Uterus (tissue), 2 donors: Measurements from ENCODE around the gene PPP4R4.

ENCODE experiments used
- CTCF ChIP-seq, 4 experiments: fragments of 200-600 bp in 2 of 4; fragments of 450-650 bp in 2 of 4; sonication (generic) in 2 of 4; IDR thresholded peaks; one replicate each; pipeline ENCODE4 v1.5.1; 2016 to 2019; ENCODE audit warnings: antibody characterized with exemption in 4 of 4, mild to moderate bottlenecking in 2 of 4, moderate library complexity in 1 of 4
- POLR2A ChIP-seq, 2 donors: fragments of 450-650 bp; IDR thresholded peaks; one replicate each; pipeline ENCODE4 v1.6.1; 2016; ENCODE audit warnings: antibody characterized with exemption in 2 of 2, mild to moderate bottlenecking in 1 of 2, moderate library complexity in 1 of 2

GRCh38 chr14:94292526-94292871 is 118.4 kb downstream of the PPP4R4 start:
- TF ChIP-seq CTCF (IDR thresholded peaks at IDR 0.05) (no peak), POLR2A (IDR thresholded peaks at IDR 0.05) (no peak)
